Measurements from ENCODE around the gene CEP152.

- TF ChIP-seq POLR2A (IDR thresholded peaks at IDR 0.05; ENCODE audit: low read length): no peak
- TF ChIP-seq GATA1 (IDR thresholded peaks at IDR 0.05; ENCODE audit: low read depth, low read length): no peak
These were observed 35.3 kb downstream of the CEP152 start for GRCh38 chr15:48775546-48775945.

Measured in erythroblast (primary cell).